ENCODE results near the gene DNAH11.

- TF ChIP-seq CTCF (IDR thresholded peaks at IDR 0.05; ENCODE audit: insufficient read depth, low read length) (no peak), REST (IDR thresholded peaks at IDR 0.05; ENCODE audit: insufficient replicate concordance, low read depth) (no peak), GABPA (IDR thresholded peaks at IDR 0.05; ENCODE audit: low read depth) (no peak)
These were observed 93.9 kb downstream of the DNAH11 start for GRCh38 chr7:21636694-21637093.
